GM21576 (cell line): Measurements from ENCODE around the gene GRID1.
"Not testable (repeated sequence)": the region's sequence is repeated elsewhere in the genome, so short reads cannot be mapped to it uniquely, and the experiment has no call there.

Experiments
- ATAC-seq: cut with Tn5 transposase; IDR thresholded peaks from one replicate; pipeline ENCODE4 v1.9.1; 2021; ENCODE audit warnings: mild to moderate bottlenecking, moderate library complexity; ENCODE audit not compliant: unreplicated experiment

The GRID1 gene

DNA sequence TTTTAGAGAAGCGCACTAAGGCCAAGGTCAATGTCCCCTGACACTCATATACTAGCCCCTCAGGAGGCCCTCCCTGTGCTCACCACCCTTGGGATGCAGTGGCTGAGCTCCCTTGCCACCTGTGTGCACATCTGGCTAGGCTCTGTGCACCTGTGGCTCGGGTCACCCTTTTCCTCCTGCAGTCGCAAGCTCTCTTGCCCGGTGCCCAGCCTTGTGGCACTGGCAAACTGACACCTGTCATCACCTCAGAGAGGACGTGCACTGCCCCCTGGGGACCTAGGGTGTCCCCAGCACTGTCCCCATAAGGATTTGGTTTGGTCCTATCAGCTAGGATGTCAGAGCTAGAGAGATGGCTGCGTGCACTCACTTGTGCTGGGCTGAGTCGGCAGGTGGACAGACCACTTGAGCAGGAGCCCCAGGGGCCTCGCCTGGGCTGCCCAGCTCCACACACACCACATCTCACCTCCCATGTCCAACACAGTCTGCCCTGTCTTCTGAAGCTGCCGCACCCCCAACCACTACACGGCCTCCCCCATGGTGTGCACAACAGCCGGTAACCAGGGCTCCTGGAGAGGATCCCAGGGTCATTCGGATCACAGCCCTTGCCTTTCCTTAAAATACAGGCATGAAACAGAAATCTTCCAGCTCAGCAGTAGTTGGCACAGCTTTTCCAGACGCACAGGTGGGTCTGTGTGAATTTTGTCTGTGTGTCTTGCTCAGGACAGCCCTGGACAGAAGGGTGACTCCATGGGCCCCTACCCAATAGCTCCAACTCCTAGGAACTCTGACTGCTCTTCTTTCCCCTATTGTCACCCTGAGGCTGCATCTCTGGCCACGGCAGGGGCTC is 111.0 kb downstream of the GRID1 start:
- ATAC-seq: no peak

DNA sequence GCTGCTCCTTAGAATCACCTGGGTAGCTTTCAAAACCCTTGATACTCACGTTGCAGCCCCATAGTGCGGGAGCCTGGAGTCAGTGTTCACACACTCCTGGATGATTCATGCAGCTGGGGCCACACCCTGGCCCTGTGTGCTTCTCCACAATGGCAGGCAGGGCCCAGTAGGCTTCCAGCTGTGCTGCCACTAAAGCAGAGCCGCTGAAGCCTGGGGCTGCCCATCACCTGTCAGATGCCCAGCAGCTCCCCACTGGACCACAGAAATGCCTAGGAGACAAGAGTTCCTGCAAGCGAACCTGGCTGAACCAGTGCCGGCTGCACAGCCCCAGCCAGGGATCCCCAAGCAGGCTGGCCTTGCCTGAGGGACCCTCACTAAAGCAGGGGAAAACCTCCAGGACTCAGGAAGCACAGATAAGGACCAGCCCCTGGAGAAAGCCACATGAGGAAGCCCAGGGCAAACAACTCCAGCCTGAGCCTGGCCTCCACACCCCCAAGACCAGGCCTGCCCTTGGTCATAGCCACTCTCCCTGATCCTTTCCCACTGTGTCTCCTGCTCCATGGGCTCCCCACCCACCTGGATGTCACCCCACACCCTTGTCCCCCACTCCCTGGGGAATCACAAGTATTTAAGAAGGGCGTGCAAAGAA is 111.9 kb downstream of the GRID1 start:
- ATAC-seq: no peak

DNA sequence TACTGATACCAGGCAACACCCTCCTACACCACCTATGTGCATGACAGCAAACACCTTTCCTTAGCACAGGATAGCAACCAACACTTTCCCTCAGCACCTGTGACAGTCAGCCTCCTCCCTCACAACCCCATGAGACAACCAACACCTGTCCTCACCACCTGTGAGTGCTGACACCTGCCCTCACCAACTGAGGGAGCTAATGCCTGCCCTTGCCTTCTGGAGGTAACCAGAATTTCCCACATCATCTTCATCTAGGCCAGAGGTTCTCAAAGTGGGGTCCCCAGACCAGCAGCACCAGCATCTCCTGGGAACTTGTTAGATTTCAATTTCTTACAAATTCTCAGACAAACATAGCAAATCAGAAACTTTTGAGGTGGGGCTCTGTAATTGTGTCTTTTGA is 112.5 kb downstream of the GRID1 start:
- no peak for ATAC-seq

DNA sequence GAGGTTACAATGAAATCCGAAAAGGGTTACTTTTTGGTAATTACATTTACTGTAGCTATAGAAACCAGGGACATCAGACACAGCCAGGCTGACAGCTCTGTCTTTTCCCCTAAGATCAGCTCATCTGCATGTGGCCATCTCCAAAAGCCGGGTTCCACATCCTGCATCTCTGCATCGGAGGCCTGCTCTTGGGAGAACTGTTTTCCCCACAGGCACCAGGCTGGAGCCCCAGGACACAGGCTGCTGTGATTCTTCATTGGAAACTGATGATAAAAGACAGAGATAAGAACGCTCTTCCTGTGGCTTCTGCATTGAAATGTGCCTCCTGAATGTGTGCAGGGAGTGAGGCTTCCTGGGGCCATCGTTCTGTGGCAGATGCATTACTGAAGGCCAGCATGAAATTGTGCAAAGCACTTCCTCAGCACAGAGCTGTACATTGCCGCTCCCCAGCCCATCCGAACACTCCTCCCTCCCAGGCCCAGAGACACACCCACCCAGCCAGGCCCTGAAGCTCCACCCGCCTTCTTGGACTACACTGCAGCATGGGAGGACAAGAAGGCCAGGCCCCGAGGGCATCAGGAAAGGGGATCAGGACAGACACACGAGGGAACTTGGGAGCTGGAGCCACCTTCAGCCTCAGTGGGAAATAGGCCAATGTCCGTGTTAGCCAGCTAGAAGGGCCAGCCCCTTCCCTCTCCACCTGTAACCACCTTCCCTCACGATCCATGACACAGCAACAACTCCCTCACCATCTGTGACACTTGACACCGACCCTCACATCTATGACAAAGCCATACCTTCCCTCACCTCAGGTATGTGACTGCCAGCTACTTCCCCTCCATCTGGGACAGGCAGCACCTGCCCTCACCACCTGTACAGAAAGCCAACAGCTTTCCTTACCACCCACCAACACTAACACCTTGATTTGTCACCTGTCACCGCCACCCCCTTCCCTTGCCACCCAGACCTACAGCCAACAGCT is 113.2 kb downstream of the GRID1 start:
- no peak for ATAC-seq

DNA sequence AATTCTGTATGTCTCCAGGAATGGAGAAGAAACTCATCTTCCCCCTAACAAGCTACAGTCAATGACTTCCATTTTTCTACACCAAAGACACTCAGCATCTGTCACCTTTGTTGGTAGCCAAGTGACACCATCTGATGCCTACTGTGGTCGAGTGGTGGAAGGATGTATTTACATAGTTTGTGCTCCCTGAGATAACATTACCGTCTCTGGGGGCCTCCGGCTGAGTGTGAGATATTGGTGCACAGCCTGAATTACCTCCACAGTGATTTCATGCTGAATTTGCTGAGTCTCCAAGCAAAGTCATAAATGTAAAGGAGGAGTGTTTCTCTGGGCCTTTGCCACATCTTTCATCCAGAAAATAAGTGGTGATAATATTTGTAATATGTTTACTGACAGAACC is 114.0 kb downstream of the GRID1 start:
- no peak for ATAC-seq

DNA sequence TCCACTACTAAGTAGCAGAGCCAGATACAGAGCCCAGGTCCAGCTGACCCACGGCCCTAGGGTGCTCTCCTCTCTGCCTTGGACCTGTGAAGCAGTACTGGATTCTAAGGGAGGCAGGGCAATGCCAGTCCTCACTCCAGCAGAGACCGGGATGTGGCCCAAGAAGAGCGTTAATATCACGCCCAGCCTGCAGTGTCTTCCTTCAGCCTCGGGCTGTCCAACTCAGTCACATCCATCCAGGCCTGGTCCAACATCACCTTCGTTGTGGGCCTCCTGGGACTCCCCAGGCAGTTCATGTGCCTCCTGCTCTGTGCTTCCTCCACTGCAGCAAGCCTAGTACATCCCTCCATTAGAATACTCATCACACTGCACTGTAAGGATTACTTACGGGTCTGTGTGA is 114.5 kb downstream of the GRID1 start:
- no peak for ATAC-seq

DNA sequence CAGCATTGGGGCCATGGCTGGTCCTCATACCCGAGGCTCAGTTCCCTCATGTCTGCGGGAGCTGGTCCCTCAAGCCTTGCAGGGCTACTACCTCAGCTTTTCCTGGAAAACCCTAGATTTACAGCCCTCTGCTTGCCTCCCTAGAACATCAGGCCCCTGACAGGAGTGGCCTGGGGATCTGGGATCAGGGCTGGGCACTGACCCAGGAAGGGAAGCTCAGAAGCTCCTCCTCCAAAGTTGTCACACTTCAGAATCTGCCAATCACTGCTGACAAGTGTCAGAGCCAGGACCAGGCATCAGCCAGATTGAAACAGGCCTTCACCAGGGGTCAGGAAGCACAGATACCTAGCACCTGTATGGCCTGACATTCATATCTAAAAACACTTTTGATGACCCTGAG is 115.2 kb downstream of the GRID1 start:
- ATAC-seq: no peak

DNA sequence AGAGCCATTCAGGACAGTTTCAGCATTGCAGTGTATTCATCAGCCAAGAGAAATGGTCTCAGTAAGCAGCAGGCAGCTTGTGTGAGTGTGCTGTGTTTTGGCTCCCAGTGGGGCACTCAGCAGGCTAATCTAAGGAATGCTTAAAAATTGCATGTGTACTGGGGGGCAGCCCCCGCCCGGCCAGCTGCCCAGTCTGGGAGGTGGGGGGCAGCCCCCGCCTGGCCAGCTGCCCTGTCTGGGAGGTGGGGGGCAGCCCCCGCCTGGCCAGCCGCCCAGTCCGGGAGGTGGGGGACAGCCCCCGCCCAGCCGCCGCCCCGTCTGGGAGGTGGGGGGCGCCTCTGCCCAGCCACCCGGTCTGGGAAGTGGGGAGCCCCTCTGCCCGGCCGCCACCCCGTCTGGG is 116.2 kb downstream of the GRID1 start:
- no peak for ATAC-seq

DNA sequence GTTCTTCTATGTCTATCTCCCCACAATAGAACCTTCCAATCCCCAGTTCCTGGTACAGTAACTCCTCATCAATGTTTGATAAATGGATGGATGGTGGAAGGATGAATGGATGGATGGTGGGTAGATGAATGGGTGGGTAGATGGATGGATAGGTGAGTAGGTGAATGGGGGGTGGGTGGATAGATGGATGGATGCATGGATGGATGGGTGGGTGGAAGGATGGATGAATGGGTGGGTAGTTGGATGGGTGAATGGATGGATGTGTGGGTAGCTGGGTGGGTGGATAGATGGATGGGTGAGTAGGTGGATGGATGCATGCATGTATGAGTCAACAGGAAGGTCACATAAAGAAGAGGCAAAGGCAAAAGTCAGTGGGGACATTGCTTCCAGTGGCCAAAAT is 116.8 kb downstream of the GRID1 start:
- ATAC-seq: no peak

DNA sequence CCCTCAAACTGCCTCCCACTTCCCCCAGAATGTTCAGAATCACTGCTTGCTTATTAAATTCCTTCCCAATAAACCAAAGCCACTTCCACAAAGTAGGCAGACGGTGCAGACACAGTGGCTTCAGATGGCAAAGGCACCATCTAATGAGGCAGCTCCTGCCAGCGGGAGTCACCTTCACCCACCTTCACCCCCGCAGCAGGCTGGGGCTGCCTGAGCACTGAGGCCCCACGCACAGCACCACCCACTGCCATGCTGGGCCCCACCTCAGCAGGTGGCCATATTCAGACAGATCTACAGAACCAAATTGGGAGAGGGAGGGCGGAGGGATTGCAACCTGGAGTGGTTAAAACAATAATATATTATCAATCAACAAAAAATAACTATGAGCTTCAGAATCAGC is 118.5 kb downstream of the GRID1 start:
- no peak for ATAC-seq

DNA sequence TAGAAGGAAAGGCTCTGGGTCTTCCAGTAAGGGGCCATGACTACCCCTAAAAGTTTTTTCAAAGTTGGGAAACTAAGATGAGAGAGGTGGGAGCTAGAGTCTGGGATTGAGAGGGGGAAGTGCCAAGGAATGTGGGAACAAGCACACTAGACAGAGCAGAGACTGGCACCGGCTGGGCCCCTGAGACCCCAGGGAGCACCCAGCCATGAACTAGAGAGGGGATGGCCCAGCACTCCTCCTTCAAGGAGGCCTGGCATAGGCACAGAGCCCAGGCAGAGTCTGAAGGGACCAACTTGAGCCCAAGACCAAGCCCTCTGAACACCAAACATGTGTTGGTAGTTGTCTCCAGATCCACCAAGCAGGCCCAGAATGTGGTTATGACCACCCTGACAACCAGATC is 119.0 kb downstream of the GRID1 start:
- ATAC-seq: no peak

DNA sequence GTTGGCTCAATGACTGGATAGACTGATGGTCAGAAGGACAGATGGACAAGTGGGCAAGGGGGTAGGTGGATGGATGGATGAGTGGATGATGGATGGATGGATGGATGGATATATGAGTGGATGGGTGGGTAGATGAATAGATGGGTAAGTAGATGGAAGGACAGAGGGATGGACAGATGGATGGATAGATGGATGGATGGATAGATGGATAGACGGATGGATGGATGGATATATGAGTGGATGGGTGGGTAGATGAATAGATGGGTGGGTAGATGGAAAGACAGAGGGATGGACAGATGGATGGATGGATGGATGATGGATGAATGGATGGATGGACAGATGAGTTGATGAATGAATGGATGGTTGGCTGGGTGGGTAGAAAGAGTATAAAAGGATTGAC is 119.5 kb downstream of the GRID1 start:
- ATAC-seq: no peak

DNA sequence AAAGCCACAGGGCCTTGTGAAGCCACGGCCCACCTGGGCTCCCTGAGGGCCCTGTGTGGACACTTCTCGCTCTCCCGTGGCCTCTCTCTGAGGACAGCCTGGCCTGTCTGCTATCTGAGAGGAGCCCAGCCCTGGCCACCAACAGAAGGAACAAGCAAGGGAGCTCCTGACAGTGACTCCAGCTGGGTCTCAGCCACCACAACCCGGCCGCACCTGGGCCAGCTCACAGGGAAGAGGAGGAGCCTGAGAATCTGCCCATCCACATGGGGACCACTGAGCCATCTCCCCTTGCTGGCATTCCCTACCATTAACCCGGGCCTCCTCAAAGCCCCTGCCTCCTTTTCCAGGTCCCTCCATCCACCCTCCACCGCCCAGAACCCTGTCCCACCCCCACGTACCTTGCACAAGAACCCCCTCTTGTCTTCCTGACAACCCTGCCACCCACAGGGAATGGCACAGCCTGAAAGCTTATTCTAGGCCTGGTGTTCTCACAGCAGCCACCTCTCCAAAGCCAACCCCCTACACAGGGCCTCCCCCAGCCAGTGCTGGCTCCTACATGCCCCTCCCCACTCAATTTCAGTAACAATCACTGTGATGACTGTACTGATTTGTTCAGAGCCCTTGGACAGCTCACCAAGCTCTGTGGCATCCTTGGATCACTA is 120.2 kb downstream of the GRID1 start:
- no peak for ATAC-seq

DNA sequence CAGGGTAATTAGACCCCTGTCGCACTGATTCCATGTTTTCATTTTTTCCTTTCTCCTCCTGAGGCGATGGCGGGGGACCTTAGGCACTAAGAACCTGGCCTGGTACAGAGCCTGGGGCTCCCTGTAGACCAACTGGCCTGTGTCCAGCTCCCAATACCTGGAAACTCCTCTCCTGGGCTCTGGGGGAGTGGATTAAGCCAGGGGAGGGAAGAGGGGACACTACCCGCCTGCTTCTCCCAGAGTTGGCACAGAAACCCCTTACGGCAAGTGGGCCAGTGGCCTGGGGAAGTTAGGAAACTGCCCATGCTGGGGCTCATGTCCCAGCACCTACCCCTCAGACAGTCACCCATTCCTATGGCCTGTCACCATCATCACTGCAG is 121.6 kb downstream of the GRID1 start:
- ATAC-seq: no peak

DNA sequence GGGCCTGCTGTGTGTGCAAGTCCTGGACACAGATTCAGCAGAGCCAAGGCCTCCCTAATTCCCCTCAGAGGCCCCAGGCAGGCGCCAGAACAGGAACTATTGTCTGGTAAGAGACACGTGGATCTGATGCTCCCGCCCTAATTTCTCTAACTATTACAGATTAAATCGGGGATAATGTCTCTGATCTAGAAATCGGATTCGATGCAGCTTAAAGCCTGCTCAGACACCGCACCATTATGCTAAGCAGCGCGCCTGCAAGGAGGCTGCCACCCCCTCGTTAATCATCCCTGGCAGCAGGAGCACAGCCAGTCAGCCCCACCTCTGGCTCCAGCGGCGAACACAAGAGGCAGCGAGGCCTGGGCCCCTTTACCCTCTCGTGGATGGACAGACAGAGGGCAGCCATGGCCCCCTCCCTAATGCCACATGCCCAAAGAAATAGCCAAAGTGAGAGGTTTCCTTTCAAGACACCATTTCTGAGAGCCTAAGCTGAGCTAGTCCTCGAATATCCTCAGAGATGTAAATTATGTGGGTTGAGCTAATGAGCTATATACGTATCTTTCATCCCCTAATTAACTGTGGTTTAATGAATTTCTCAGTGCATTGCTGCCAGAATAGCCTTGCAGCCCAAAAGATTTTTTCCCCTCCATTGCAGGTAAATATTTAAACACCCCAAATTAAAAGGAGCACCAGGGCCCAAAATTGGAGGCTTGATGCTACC is 122.1 kb downstream of the GRID1 start:
- ATAC-seq: no peak

DNA sequence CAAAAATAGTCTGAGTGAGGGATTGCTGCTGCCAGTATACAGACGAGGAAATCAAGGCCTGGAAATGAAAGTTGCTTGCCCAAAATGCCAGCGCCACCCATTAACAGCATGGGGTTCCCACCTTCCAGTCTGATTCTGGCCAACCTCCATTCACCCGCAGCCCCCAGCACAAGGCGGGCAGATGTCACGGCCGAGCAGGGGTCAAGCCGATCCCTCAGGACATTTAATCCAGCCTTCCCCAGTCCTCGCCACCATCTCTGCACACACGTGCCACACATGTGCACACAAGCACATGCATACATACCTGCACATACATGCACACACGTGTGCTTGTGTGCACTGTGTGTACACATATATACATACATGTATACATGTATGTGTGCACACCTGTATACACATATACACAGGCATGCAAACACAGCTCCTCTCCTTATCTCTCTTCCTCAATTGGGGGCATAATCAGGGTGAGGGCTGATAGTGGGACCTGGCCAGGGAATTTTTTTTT is 122.9 kb downstream of the GRID1 start:
- ATAC-seq: no peak

DNA sequence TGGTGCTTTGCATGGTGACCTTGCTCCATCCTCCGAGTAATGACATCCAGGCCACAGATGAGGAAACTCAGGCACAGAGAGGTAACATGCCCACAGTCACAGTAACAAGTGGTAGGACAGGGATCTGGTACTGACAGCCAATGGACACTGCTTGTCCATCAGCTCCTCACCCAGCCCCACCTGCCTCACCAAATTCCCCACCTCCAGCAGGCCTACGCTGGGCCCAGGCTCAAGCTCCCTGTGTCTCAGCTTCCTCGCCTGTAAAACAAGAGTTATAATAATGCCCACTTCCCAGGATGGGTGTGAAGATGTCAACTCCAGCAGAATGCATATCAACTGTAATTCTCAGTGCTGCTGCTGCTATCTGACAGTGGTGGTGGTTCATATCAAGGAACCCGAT is 123.8 kb downstream of the GRID1 start:
- ATAC-seq: no peak

DNA sequence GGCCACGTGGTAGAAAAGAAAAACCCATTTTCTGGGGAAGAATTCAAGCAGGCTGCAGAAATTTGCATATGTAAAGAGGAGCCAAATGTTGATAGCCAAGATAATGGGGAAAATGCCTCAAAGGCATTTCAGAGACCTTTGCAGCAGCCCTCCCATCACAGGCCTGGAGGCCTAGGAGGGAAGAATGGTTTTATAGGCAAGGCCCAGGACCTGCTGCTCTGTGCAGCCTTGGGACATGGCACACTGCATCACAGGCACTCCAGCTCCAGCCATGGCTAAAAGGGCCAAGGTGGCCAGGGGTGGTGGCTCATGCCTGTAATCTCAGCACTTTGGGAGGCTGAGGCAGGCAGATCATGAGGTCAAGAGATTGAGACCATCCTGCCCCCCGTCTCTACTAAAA is 128.5 kb downstream of the GRID1 start:
- not testable (repeated sequence) for ATAC-seq

DNA sequence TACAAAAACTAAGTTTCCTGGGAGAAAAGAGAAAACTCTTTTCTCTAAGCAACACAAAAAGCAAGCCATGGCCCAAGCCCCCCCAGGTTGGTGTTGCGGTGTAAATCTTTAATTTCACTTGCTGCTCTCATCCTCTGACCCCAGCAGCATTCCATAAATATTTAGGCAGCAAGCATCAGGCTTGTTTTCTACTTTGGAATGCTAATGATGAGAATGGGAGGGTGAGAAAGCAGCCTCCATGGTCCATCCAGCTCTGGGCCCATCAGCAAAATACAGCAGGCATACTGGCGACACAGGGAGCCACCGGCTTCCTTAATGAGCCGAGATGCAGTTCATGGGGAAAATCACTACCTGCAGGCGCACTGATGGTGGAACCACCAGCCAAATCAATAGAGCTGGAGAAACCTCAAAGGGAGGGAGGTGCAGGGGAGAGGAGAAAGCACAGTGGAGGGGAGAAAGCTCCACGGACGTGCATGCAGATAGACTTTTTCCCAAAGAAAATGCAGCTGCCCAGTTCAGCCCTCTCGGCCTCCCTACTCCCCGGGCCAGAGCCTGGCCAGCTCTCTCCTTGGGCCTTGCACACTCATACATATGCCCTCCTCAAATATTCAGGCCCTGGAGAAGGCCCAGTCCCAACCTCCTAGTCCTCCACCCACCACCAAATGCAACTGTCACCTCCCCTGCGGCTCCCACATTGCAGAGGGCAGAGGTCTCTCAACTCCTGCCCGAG is 131.9 kb downstream of the GRID1 start:
- ATAC-seq: no peak
